AG04449 (cell line): ENCODE data around the gene MGAT4A.

ENCODE experiments used
- CTCF ChIA-PET: fragments of 350-600 bp; formaldehyde crosslinking; extraction: SDS; loops from one replicate; lab custom pipeline; 2021; ENCODE audit warnings: antibody characterized with exemption; lab: Yijun Ruan, JAX
- POLR2A ChIA-PET: fragments of 400-600, 350-600 bp; formaldehyde crosslinking; extraction: SDS; loops from one replicate; lab custom pipeline; 2020; ENCODE audit warnings: antibody characterized with exemption, inconsistent platforms; lab: Yijun Ruan, JAX
- DNase-seq: peaks from one replicate; pipeline ENCODE4 v3.0.0-alpha.2; 2010; ENCODE audit warnings: low read depth, low spot score
- H3K4me3 ChIP-seq: 2 replicates; pipeline ENCODE4 v1.5.1; 2011; ENCODE audit warnings: low read depth, mild to moderate bottlenecking, control low read depth, low read length
- TF ChIP-seq, protein P1 (sequence below): IDR thresholded peaks from one replicate; pipeline ENCODE4 v1.5.1; 2011; ENCODE audit warnings: mild to moderate bottlenecking, moderate library complexity, low read length, control low read depth, inconsistent platforms; ENCODE audit not compliant: insufficient read depth; ENCODE audit errors: missing control alignments

MGAT4A gene

DNA sequence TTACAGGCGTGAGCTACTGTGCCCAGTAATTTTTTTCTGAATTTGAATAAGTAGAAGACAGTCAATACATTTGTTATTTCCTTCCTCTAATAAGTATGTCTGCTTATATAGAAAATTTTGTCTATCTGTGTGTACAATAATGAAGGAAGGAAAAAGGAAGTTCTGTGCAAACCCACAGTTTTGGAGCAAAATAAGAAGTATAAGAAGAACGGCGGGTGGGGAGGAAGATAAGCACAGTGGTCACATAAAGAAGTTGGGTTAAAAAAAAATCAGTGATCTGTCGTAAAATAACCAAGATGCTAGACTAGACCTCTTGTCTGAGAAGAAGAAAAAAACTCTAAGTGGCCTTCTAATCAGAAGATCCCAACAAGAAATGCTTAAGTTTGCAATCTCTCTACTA lies 20.2 kb downstream of the MGAT4A start:
- DNase-seq, result no peak
- CTCF ChIA-PET, result interaction anchor here (0.7 kb wide), 1 partner anchor 38 kb away, joined by 3 read pairs; no protein-coding TSS in a partner anchor
- TF ChIP-seq, protein P1, sequence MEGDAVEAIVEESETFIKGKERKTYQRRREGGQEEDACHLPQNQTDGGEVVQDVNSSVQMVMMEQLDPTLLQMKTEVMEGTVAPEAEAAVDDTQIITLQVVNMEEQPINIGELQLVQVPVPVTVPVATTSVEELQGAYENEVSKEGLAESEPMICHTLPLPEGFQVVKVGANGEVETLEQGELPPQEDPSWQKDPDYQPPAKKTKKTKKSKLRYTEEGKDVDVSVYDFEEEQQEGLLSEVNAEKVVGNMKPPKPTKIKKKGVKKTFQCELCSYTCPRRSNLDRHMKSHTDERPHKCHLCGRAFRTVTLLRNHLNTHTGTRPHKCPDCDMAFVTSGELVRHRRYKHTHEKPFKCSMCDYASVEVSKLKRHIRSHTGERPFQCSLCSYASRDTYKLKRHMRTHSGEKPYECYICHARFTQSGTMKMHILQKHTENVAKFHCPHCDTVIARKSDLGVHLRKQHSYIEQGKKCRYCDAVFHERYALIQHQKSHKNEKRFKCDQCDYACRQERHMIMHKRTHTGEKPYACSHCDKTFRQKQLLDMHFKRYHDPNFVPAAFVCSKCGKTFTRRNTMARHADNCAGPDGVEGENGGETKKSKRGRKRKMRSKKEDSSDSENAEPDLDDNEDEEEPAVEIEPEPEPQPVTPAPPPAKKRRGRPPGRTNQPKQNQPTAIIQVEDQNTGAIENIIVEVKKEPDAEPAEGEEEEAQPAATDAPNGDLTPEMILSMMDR, result no peak
- no peak overlapping the region for H3K4me3 ChIP-seq
- POLR2A ChIA-PET, result no interaction called here

DNA sequence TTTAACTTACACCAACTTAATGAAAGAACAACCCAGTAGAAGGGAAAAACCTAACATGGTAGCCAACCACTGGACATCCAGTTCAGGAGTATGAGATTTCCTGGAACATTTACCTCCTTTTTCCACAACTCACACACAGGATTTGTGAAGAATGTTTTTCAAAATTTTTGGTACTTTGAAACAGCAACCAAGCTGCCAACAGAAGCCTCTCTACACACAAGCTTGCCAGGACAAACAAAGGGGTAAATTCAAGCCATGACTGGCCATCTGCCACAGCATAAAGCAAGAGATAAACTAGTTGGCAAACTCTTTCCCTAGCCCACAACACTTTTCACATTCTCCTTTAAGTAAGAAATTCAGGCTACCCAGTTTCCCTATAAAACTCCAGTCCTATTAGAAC lies 21.4 kb downstream of the MGAT4A start:
- no peak for DNase-seq
- TF ChIP-seq, protein P1, result no peak
- CTCF ChIA-PET, result no interaction called here
- no peak overlapping the region for H3K4me3 ChIP-seq
- POLR2A ChIA-PET, result no interaction called here

DNA sequence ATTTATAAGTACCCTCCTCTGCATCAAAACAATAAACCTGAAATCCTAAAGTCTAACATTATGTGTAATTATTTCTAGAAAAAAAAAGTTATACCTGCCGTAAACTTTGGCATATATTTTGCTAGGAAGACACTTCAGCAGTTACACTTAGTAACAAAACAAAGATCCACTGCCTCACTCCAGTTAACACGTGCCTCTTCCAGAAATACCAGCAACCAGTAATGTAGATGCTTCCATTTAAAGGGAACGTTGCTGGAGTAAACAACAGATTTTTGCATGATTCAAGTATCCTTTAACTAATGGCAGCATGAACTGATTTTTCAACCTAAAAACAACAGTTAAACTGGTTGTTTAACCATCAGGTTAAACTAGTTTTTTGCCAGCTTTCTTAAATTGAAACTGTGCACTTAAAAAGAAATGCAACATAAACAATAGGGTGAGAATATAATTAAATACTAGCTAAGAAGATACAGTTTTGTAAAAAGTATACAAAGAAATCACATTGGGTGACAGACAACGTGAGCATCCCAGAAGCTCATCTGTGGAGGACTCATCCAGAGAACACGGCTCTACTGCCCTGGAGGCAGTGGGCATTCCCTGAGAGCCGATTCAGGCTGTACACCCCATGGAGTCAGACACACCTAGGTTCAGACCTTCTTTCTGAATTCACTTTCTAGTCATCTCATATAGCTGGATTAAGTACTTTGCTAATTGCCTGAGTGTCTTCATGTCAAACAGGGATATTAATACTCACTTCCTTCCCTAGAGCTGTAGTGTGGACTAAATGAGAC lies 22.3 kb downstream of the MGAT4A start:
- ChIA-PET POLR2A (no interaction called here), CTCF (interaction anchor here (1.2 kb wide), 1 partner anchor 59 kb away, joined by 4 read pairs; no protein-coding TSS in a partner anchor)
- DNase-seq, result no peak
- TF ChIP-seq, protein P1, result no peak
- H3K4me3 ChIP-seq, result no peak overlapping the region

DNA sequence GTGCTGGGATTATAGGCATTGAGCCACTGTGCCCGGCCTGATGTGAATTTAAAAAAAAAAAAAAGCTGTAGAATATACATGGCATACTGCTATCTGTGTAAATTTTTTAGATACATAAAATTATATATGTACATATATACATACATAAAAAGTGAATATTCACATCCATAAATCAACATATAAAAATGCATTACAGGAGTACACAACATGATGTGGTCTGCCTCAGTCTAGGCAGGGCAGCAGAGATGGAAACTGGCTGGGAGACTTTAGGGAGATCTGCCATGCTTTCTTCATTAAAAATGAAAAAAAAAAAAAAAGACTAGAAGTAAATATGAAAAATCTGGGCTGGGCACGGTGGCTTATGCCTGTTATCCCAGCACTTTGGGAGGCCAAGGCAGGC lies 24.3 kb downstream of the MGAT4A start:
- ChIA-PET CTCF (no interaction called here), POLR2A (no interaction called here)
- TF ChIP-seq, protein P1, result no peak
- DNase-seq, result no peak
- no peak overlapping the region for H3K4me3 ChIP-seq

DNA sequence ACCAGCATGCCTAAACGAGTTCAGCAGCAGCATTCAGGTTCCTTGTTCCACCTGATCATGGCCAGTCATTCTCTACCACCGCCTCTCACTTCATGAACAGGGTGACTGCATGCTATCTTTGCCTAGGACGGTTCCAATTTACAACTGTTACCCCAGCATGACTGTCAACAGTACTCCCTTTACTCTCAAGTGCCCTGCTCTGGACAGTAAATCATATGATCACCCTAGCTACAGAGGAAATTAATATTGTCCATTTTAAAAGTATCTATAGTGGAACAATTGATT lies 25.7 kb downstream of the MGAT4A start:
- ChIA-PET CTCF (no interaction called here), POLR2A (no interaction called here)
- no peak overlapping the region for H3K4me3 ChIP-seq
- TF ChIP-seq, protein P1, result no peak
- DNase-seq, result no peak

DNA sequence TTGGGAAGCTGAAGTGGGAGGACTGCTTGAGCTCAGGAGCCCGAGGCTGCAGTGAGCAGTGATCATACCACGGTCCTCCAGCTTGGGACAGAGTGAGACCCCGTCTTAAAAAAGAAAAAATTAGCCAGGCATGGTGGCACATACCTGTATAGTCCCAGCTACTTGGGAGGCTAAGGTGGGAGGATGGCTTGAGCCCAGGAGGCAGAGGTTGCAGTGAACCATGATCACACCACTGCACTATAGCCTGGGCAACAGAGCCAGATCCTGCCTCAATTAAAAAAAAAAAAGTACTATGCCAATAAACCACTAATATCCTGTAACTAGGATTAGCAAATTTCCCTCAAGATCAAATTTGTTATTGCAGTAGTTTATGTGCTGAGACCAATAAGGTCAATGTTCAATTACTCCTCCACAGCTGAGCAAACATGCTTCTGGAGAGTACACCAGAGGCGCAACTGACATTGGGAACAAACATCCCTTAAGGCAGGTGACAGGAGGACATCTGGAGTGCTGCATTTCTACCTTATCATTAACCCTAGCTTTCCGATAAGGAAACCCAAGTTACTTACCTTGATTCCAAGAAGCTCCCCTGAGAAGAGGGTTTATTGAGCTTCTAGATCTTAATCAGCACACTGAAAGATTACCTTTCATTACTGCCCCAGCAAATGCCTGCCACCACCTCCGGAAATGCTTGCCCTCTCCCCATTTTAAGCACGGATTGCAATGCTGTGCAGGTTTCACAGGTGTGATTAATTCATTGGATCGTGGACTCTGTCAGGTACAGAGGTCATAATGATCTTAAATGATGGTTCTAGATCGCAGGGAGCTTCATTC lies 26.2 kb downstream of the MGAT4A start:
- CTCF ChIA-PET, result no interaction called here

More for the DNA sequence above, 26.2 kb downstream of the MGAT4A start:
- no peak overlapping the region for H3K4me3 ChIP-seq
- no peak for DNase-seq
- POLR2A ChIA-PET, result no interaction called here
- TF ChIP-seq, protein P1, result no peak
